ENCODE results near the gene PTGIS.

PTGIS gene

GRCh38 chr20:49583343-49583668, 15.4 kb upstream of the PTGIS start:
- Histone ChIP-seq H3K4me1 (ENCODE audit: insufficient read depth, low read length) (no peaks in the 10 kb centered on the region), H4K20me1 (ENCODE audit: insufficient read depth, low read length) (no peaks in the 10 kb centered on the region), H3K9ac (ENCODE audit: low read depth, low read length) (no peak overlapping the region), H3K4me3 (ENCODE audit: low read depth in 1 of 2, low read length in 2 of 2) (no peak overlapping the region), H3K36me3 (ENCODE audit: insufficient read depth, low read length) (no peaks in the 10 kb centered on the region), H3K79me2 (ENCODE audit: insufficient read depth, low read length) (no peaks in the 10 kb centered on the region), H3K27ac (ENCODE audit: low read length) (no peak overlapping the region), H3K27me3 (ENCODE audit: insufficient read depth, low read length, poor library complexity) (no peaks in the 10 kb centered on the region), H2AFZ (ENCODE audit: low read depth, low read length) (no peak overlapping the region), H3K9me3 (ENCODE audit: insufficient read depth, low read length, severe bottlenecking) (peaks cover 6% of the 10 kb centered on the region), H3K4me2 (ENCODE audit: insufficient read depth, low read length) (no peak overlapping the region)
- ATAC-seq (ENCODE audit: insufficient read depth, low read depth) (no peak), DNase-seq (no peak)
- TF ChIP-seq EZH2 (IDR thresholded peaks at IDR 0.05; ENCODE audit: borderline replicate concordance, low read depth, low read length, severe bottlenecking) (no peak), CTCF (IDR thresholded peaks at IDR 0.05; ENCODE audit: borderline replicate concordance, extremely low read depth, low read length, poor library complexity, severe bottlenecking) (no peak)

- H3K27me3 ChIP-seq (ENCODE audit: insufficient read depth, low read length, poor library complexity): no peaks in the 10 kb centered on the region
- no peaks in the 10 kb centered on the region for H3K36me3 ChIP-seq (ENCODE audit: insufficient read depth, low read length)
- H3K79me2 ChIP-seq (ENCODE audit: insufficient read depth, low read length): no peaks in the 10 kb centered on the region
- no peak overlapping the region for H3K27ac ChIP-seq (ENCODE audit: low read length)
- no peak overlapping the region for H3K4me3 ChIP-seq (ENCODE audit: low read depth in 1 of 2, low read length in 2 of 2)
- DNase-seq: no peak
- H4K20me1 ChIP-seq (ENCODE audit: insufficient read depth, low read length): no peaks in the 10 kb centered on the region
- no peak for ATAC-seq (ENCODE audit: insufficient read depth, low read depth)
- peaks cover 6% of the 10 kb centered on the region for H3K9me3 ChIP-seq (ENCODE audit: insufficient read depth, low read length, severe bottlenecking)
- no peak overlapping the region for H3K9ac ChIP-seq (ENCODE audit: low read depth, low read length)
- TF ChIP-seq CTCF (IDR thresholded peaks at IDR 0.05; ENCODE audit: borderline replicate concordance, extremely low read depth, low read length, poor library complexity, severe bottlenecking) (no peak), EZH2 (IDR thresholded peaks at IDR 0.05; ENCODE audit: borderline replicate concordance, low read depth, low read length, severe bottlenecking) (no peak)
- H3K4me2 ChIP-seq (ENCODE audit: insufficient read depth, low read length): no peak overlapping the region
- H3K4me1 ChIP-seq (ENCODE audit: insufficient read depth, low read length): no peaks in the 10 kb centered on the region
- H2AFZ ChIP-seq (ENCODE audit: low read depth, low read length): no peak overlapping the region
These were observed 14.7 kb upstream of the PTGIS start for GRCh38 chr20:49582413-49583334.

GRCh38 chr20:49581482-49581881, 13.5 kb upstream of the PTGIS start:
- Histone ChIP-seq H3K79me2 (ENCODE audit: insufficient read depth, low read length) (no peaks in the 10 kb centered on the region), H4K20me1 (ENCODE audit: insufficient read depth, low read length) (no peaks in the 10 kb centered on the region), H3K4me1 (ENCODE audit: insufficient read depth, low read length) (no peaks in the 10 kb centered on the region), H3K27ac (ENCODE audit: low read length) (no peak overlapping the region), H3K9ac (ENCODE audit: low read depth, low read length) (no peak overlapping the region), H2AFZ (ENCODE audit: low read depth, low read length) (no peak overlapping the region), H3K36me3 (ENCODE audit: insufficient read depth, low read length) (no peaks in the 10 kb centered on the region), H3K27me3 (ENCODE audit: insufficient read depth, low read length, poor library complexity) (no peaks in the 10 kb centered on the region), H3K4me2 (ENCODE audit: insufficient read depth, low read length) (no peak overlapping the region), H3K9me3 (ENCODE audit: insufficient read depth, low read length, severe bottlenecking) (peaks cover 6% of the 10 kb centered on the region), H3K4me3 (ENCODE audit: low read depth in 1 of 2, low read length in 2 of 2) (no peak overlapping the region)
- no peak for DNase-seq
- no peak for ATAC-seq (ENCODE audit: insufficient read depth, low read depth)
- no peak for TF ChIP-seq EZH2 (IDR thresholded peaks at IDR 0.05; ENCODE audit: borderline replicate concordance, low read depth, low read length, severe bottlenecking)
- TF ChIP-seq CTCF (IDR thresholded peaks at IDR 0.05; ENCODE audit: borderline replicate concordance, extremely low read depth, low read length, poor library complexity, severe bottlenecking): no peak

Measured in DND-41 (cell line).